Astrocyte (in vitro differentiated cells and primary cell): ENCODE results near the gene ZFP36L2. TPM values are rescaled to one million over a fixed set of nuclear protein-coding genes. Genes with fewer than 3 reads are reported as not detected.

ENCODE experiments used
- DNase-seq: peaks from one replicate; pipeline ENCODE4 v3.0.0-alpha.2; 2010; ENCODE audit warnings: low read depth
- FAIRE-seq: peaks from 2 replicates; lab custom pipeline; 2011; peaks lifted over from hg19 to GRCh38; lab: Jason Lieb, UNC
- H2AFZ ChIP-seq: 2 replicates; pipeline ENCODE4 v1.6.0; 2012; ENCODE audit warnings: low read depth, low read length, inconsistent platforms
- H3K27ac ChIP-seq: 2 replicates; pipeline ENCODE4 v1.5.1; 2011; ENCODE audit warnings: low read depth, low read length, inconsistent platforms
- H3K27me3 ChIP-seq: 2 replicates; pipeline ENCODE4 v1.6.0; 2011; ENCODE audit warnings: low read length, inconsistent platforms; ENCODE audit not compliant: insufficient read depth
- H3K36me3 ChIP-seq: 2 replicates; pipeline ENCODE4 v1.5.1; 2011; ENCODE audit warnings: low read length, inconsistent platforms; ENCODE audit not compliant: insufficient read depth
- H3K4me1 ChIP-seq: 2 replicates; pipeline ENCODE4 v1.5.1; 2011; ENCODE audit warnings: low read length, inconsistent platforms; ENCODE audit not compliant: insufficient read depth
- H3K4me2 ChIP-seq: 2 replicates; pipeline ENCODE4 v1.6.0; 2012; ENCODE audit warnings: low read length, inconsistent platforms
- H3K4me3 ChIP-seq: 2 replicates; pipeline ENCODE4 v1.5.1; 2011; ENCODE audit warnings: low read depth, mild to moderate bottlenecking, low read length, inconsistent platforms; ENCODE audit not compliant: insufficient read depth
- H3K79me2 ChIP-seq: 2 replicates; pipeline ENCODE4 v1.6.0; 2012; ENCODE audit warnings: mild to moderate bottlenecking, low read length, inconsistent platforms; ENCODE audit not compliant: insufficient read depth
- H3K9ac ChIP-seq: 2 replicates; pipeline ENCODE4 v1.6.0; 2012; ENCODE audit warnings: mild to moderate bottlenecking, low read length, inconsistent platforms
- H3K9me3 ChIP-seq: 2 replicates; pipeline ENCODE4 v1.5.1; 2012; ENCODE audit warnings: low read depth, mild to moderate bottlenecking, low read length, inconsistent platforms; ENCODE audit not compliant: insufficient read depth
- H4K20me1 ChIP-seq: 2 replicates; pipeline ENCODE4 v1.6.0; 2012; ENCODE audit warnings: low read length, inconsistent platforms; ENCODE audit not compliant: insufficient read depth
- H3K27ac Mint-ChIP-seq: one replicate; pipeline ENCODE4 v1.8.0; 2021; ENCODE audit warnings: mild to moderate bottlenecking, mixed read lengths; ENCODE audit not compliant: unreplicated experiment
- H3K27me3 Mint-ChIP-seq: one replicate; pipeline ENCODE4 v1.8.0; 2021; ENCODE audit warnings: low read depth, mixed read lengths; ENCODE audit not compliant: unreplicated experiment
- H3K36me3 Mint-ChIP-seq: one replicate; pipeline ENCODE4 v1.8.0; 2021; ENCODE audit warnings: low read depth, mixed read lengths; ENCODE audit not compliant: unreplicated experiment
- H3K4me1 Mint-ChIP-seq: one replicate; pipeline ENCODE4 v1.8.0; 2021; ENCODE audit warnings: low read depth, mixed read lengths; ENCODE audit not compliant: unreplicated experiment
- H3K4me3 Mint-ChIP-seq: one replicate; pipeline ENCODE4 v1.8.0; 2021; ENCODE audit warnings: mild to moderate bottlenecking, moderate library complexity, mixed read lengths; ENCODE audit not compliant: unreplicated experiment
- H3K9me3 Mint-ChIP-seq: one replicate; pipeline ENCODE4 v1.8.0; 2021; ENCODE audit warnings: mild to moderate bottlenecking, mixed read lengths; ENCODE audit not compliant: unreplicated experiment
- EZH2 ChIP-seq: IDR thresholded peaks from 2 replicates; pipeline ENCODE4 v1.6.1; 2012; ENCODE audit warnings: mild to moderate bottlenecking, low read length, inconsistent platforms; ENCODE audit not compliant: insufficient read depth
- total RNA-seq: library from RNA; stranded (reverse); gene quantifications from 2 replicates; pipeline ENCODE4 v1.2.1, GENCODE V29; 2021
- TF ChIP-seq, protein P1 (sequence below): IDR thresholded peaks from 2 replicates; pipeline ENCODE4 v1.5.1; 2011; ENCODE audit warnings: low read depth, mild to moderate bottlenecking, inconsistent platforms, low read length, moderate library complexity; ENCODE audit not compliant: insufficient read depth

Gene ZFP36L2
- total RNA-seq, 1 donor from 2014 or later = 49.5 TPM

DNA sequence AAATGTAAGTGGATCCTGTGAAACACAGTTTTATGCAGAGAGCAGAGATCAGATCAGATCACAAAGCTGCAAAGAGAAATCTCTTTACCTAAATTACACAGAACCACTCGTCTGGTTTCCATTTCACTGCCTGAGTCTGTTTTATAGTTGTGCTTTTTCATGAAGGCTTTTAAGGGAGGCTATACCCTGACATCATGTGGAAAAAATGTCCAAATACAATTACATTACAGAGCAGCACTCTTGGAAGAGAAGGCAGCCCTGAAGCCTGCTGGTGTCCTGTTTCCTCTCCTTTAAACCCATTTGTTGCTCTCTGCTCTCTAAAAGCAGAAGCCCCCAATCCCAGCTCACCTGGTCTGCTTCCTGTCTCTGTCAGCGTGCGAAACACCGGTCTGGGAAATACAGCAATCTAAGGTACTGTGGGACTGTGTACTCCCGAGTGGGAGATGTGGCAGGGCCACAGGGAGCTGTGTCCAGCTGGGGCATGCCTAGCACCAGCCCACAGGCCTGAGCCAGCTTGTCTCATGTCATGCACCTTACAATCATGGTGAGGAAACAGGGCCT, 24.8 kb upstream of the ZFP36L2 start:
- H3K4me1 ChIP-seq = peaks cover 17% of the 10 kb centered on the region
- H3K9ac ChIP-seq = peak overlapping the region; percentile 11
- H3K4me2 ChIP-seq = peak overlapping the region; percentile 49
- no peaks in the 10 kb centered on the region for H3K27me3 ChIP-seq
- no peaks in the 10 kb centered on the region for H3K79me2 ChIP-seq
- FAIRE-seq (peak; percentile 83), DNase-seq (peak; percentile 78)
- H3K36me3 ChIP-seq = peaks cover 3% of the 10 kb centered on the region
- Mint-ChIP-seq H3K4me1 (peaks cover 15% of the 10 kb centered on the region), H3K4me3 (no peak overlapping the region), H3K9me3 (no peaks in the 10 kb centered on the region), H3K27ac (no peak overlapping the region), H3K27me3 (no peaks in the 10 kb centered on the region), H3K36me3 (peaks cover 6% of the 10 kb centered on the region)
- no peaks in the 10 kb centered on the region for H4K20me1 ChIP-seq
- H3K27ac ChIP-seq = no peak overlapping the region
- no peaks in the 10 kb centered on the region for H3K9me3 ChIP-seq
- H2AFZ ChIP-seq = no peak overlapping the region
- H3K4me3 ChIP-seq = no peak overlapping the region
- no peak for TF ChIP-seq EZH2
- TF ChIP-seq, protein P1, sequence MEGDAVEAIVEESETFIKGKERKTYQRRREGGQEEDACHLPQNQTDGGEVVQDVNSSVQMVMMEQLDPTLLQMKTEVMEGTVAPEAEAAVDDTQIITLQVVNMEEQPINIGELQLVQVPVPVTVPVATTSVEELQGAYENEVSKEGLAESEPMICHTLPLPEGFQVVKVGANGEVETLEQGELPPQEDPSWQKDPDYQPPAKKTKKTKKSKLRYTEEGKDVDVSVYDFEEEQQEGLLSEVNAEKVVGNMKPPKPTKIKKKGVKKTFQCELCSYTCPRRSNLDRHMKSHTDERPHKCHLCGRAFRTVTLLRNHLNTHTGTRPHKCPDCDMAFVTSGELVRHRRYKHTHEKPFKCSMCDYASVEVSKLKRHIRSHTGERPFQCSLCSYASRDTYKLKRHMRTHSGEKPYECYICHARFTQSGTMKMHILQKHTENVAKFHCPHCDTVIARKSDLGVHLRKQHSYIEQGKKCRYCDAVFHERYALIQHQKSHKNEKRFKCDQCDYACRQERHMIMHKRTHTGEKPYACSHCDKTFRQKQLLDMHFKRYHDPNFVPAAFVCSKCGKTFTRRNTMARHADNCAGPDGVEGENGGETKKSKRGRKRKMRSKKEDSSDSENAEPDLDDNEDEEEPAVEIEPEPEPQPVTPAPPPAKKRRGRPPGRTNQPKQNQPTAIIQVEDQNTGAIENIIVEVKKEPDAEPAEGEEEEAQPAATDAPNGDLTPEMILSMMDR = no peak

DNA sequence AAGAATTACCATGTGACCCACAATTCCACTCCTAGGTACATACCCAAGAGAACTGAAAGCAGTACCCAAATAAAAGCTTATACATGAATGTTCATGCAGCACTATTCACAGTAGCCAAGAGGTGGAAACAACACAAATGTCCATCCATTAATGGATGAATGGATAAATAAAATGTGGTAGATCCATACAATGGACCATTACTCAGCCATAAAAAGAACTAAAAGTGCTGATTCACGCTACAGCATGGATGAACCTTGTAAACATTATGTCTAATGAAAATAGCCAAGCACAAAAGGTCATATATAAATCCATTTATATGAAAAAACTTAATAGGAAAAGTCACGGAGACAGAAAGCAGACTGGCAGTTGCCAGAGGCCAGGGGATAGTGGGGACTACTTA, 23.6 kb upstream of the ZFP36L2 start:
- no peaks in the 10 kb centered on the region for H3K36me3 ChIP-seq
- no peak overlapping the region for H3K27ac ChIP-seq
- Mint-ChIP-seq H3K36me3 (peaks cover 3% of the 10 kb centered on the region), H3K9me3 (no peaks in the 10 kb centered on the region), H3K27me3 (no peaks in the 10 kb centered on the region), H3K4me1 (peaks cover 6% of the 10 kb centered on the region), H3K4me3 (no peak overlapping the region), H3K27ac (no peak overlapping the region)
- TF ChIP-seq, protein P1 = no peak
- no peak for TF ChIP-seq EZH2
- no peaks in the 10 kb centered on the region for H4K20me1 ChIP-seq
- H2AFZ ChIP-seq = no peak overlapping the region
- no peak overlapping the region for H3K9ac ChIP-seq
- H3K4me1 ChIP-seq = peaks cover 9% of the 10 kb centered on the region
- DNase-seq (no peak), FAIRE-seq (no peak)
- H3K79me2 ChIP-seq = no peaks in the 10 kb centered on the region
- no peaks in the 10 kb centered on the region for H3K9me3 ChIP-seq
- no peak overlapping the region for H3K4me3 ChIP-seq
- H3K4me2 ChIP-seq = no peak overlapping the region
- no peaks in the 10 kb centered on the region for H3K27me3 ChIP-seq

DNA sequence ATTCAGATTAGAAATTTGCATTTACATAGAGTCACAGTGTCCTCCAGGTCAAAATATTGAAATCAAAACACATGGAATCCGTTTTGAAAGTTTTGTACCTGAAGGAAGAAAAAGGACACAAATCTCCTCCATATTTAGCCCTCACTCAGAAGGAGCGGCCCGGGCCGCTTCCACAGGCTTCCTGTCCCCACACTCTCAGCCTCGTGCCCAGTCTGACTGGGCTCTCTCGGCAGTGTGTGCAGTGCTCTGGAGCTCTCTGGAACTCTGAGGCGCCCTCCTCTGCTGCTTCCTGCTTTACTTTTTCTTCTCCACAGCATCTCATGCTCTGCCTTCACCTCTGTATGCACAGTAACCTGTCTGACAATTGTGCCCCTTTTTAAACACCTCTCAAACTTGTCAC, 22.2 kb upstream of the ZFP36L2 start:
- no peak overlapping the region for H3K4me2 ChIP-seq
- no peaks in the 10 kb centered on the region for H3K36me3 ChIP-seq
- H3K4me1 Mint-ChIP-seq = peaks cover 1% of the 10 kb centered on the region
- no peaks in the 10 kb centered on the region for H3K9me3 Mint-ChIP-seq
- TF ChIP-seq EZH2 = no peak
- TF ChIP-seq, protein P1 = no peak
- no peaks in the 10 kb centered on the region for H4K20me1 ChIP-seq
- no peak overlapping the region for H3K4me3 ChIP-seq
- peaks cover 9% of the 10 kb centered on the region for H3K4me1 ChIP-seq
- H3K36me3 Mint-ChIP-seq = peaks cover 2% of the 10 kb centered on the region
- H3K4me3 Mint-ChIP-seq = no peak overlapping the region
- no peaks in the 10 kb centered on the region for H3K9me3 ChIP-seq
- H3K27me3 ChIP-seq = no peaks in the 10 kb centered on the region
- H3K27ac ChIP-seq = no peak overlapping the region
- no peak overlapping the region for H3K27ac Mint-ChIP-seq
- no peaks in the 10 kb centered on the region for H3K27me3 Mint-ChIP-seq
- no peaks in the 10 kb centered on the region for H3K79me2 ChIP-seq
- FAIRE-seq (no peak), DNase-seq (no peak)
- no peak overlapping the region for H2AFZ ChIP-seq
- H3K9ac ChIP-seq = no peak overlapping the region
